Inferior parietal cortex (tissue), 1 donor: ENCODE results near the gene DDAH2.
A peak's percentile ranks its signal among the peaks of the same experiment; 100 is the strongest.
"Not testable (repeated sequence)": the region's sequence is repeated elsewhere in the genome, so short reads cannot be mapped to it uniquely, and the experiment has no call there.

Experiments used
- DNase-seq: peaks from one replicate; pipeline ENCODE4 v3.0.0-alpha.2; 2016; ENCODE audit errors: extremely low spot score

Gene DDAH2

GRCh38 chr6:31713991-31714684, 15.0 kb downstream of the DDAH2 start:
- DNase-seq: no peak

GRCh38 chr6:31713465-31713864, 15.6 kb downstream of the DDAH2 start:
- DNase-seq: no peak

- no peak for DNase-seq
These were observed 16.8 kb downstream of the DDAH2 start for GRCh38 chr6:31712296-31712695.

- no peak for DNase-seq
These were observed 17.9 kb downstream of the DDAH2 start for GRCh38 chr6:31711233-31711632.

GRCh38 chr6:31710523-31711219, 18.4 kb downstream of the DDAH2 start:
- DNase-seq: no peak

- DNase-seq: not testable (repeated sequence)
These were observed 19.9 kb downstream of the DDAH2 start for GRCh38 chr6:31709157-31709556.

GRCh38 chr6:31708224-31708623, 20.9 kb downstream of the DDAH2 start:
- DNase-seq: no peak

GRCh38 chr6:31707701-31708100, 21.4 kb downstream of the DDAH2 start:
- DNase-seq: no peak

- no peak for DNase-seq
These were observed 22.5 kb downstream of the DDAH2 start, which contains the start of gene LY6G6F for GRCh38 chr6:31706599-31706998. Gene LY6G6F (plus strand): TSS chr6:31706866. CDS start chr6:31706907, 41 bp downstream.

GRCh38 chr6:31705931-31706330, 23.2 kb downstream of the DDAH2 start:
- no peak for DNase-seq

- peak; percentile 99 for DNase-seq
These were observed 26.0 kb downstream of the DDAH2 start, which contains the start of gene ABHD16A for GRCh38 chr6:31702819-31703716. Gene ABHD16A (minus strand): TSS chr6:31703324. CDS start chr6:31703281, 43 bp downstream.

- no peak for DNase-seq
These were observed 26.7 kb downstream of the DDAH2 start for GRCh38 chr6:31702405-31702818.

GRCh38 chr6:31701666-31702404, 27.3 kb downstream of the DDAH2 start:
- no peak for DNase-seq

GRCh38 chr6:31700740-31701401, 28.2 kb downstream of the DDAH2 start:
- DNase-seq: no peak

GRCh38 chr6:31697555-31697954, 31.5 kb downstream of the DDAH2 start:
- no peak for DNase-seq

GRCh38 chr6:31693535-31693934, 35.6 kb downstream of the DDAH2 start:
- DNase-seq: no peak

- no peak for DNase-seq
These were observed 36.2 kb downstream of the DDAH2 start for GRCh38 chr6:31692886-31693285.

- no peak for DNase-seq
These were observed 36.7 kb downstream of the DDAH2 start for GRCh38 chr6:31692353-31692752.

GRCh38 chr6:31691564-31692108, 37.5 kb downstream of the DDAH2 start:
- DNase-seq: no peak

GRCh38 chr6:31691078-31691463, 38.0 kb downstream of the DDAH2 start:
- no peak for DNase-seq
